NT2/D1 (cell line): ENCODE results near the gene DNM3.

Experiments
- SUZ12 ChIP-seq: IDR thresholded peaks from 2 replicates; pipeline ENCODE4 v1.6.1; 2011; ENCODE audit not compliant: insufficient read length, insufficient read depth; ENCODE audit errors: extremely low read depth
- YY1 ChIP-seq: IDR thresholded peaks from 2 replicates; pipeline ENCODE4 v1.6.1; 2011; ENCODE audit not compliant: insufficient read length, insufficient read depth
- ZNF274 ChIP-seq: IDR thresholded peaks from 2 replicates; pipeline ENCODE4 v1.6.1; 2011; ENCODE audit warnings: mild to moderate bottlenecking, low read depth, low read length

DNA sequence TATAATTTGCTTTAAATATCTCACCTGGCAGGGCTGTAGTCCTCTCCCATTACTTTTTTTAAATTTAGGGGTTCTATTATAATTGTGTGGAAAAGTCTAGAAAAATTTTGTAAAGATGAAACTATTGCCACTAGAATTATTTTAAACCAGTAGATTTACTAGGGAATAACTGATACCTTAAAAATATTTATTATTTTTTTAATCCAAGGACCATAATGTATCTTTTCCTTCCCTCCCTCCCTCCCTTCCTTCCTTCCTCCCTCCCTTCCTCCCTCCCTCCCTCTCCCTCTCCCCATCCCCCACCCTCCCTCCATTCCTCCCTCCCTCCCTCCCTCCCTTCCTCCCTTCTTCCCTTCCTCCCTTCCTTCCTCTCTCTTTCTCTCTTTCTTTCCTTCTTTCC is 90.5 kb downstream of the DNM3 start:
- TF ChIP-seq ZNF274 = no peak
- TF ChIP-seq SUZ12 = no peak
- no peak for TF ChIP-seq YY1
